ENCODE measurements around the gene NXN.
"Not testable (repeated sequence)": the region's sequence is repeated elsewhere in the genome, so short reads cannot be mapped to it uniquely, and the experiment has no call there.

DNA sequence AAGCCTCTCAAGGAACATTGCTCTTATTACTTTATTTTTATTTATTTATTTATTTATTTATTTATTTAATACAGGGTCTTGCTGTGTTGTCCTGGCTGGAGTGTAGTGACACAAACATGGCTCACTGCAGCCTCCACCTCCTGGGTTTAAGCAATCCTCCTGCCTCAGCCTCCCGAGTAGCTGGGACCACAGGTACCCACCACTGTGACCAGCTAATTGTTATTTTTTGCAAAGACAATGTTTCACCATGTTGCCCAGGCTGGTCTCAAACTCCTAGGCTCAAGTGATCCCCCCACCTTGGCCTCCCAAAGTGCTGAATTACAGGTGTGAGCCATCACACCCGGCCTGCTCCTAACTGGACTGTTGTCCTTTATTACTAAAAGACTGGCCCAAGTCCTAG, 4.8 kb downstream of the NXN start:
- TF ChIP-seq, protein P1, sequence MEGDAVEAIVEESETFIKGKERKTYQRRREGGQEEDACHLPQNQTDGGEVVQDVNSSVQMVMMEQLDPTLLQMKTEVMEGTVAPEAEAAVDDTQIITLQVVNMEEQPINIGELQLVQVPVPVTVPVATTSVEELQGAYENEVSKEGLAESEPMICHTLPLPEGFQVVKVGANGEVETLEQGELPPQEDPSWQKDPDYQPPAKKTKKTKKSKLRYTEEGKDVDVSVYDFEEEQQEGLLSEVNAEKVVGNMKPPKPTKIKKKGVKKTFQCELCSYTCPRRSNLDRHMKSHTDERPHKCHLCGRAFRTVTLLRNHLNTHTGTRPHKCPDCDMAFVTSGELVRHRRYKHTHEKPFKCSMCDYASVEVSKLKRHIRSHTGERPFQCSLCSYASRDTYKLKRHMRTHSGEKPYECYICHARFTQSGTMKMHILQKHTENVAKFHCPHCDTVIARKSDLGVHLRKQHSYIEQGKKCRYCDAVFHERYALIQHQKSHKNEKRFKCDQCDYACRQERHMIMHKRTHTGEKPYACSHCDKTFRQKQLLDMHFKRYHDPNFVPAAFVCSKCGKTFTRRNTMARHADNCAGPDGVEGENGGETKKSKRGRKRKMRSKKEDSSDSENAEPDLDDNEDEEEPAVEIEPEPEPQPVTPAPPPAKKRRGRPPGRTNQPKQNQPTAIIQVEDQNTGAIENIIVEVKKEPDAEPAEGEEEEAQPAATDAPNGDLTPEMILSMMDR (IDR thresholded peaks at IDR 0.05), result not testable (repeated sequence)
- TF ChIP-seq POLR2A (IDR thresholded peaks at IDR 0.05), result not testable (repeated sequence)

Data from gastroesophageal sphincter (tissue), 3 donors.